ENCODE measurements around the gene OLFML2B.

GRCh38 chr1:161987303-161987702 lies 36.4 kb downstream of the OLFML2B start:
- TF ChIP-seq CTCF (conservative IDR thresholded peaks at IDR 0.05) (no peak), EZH2 (IDR thresholded peaks at IDR 0.05; ENCODE audit: low read depth) (no peak)

All from PC-9 (cell line).